SK-N-MC (cell line): ENCODE results near the gene CDH16.

ENCODE experiments used
- EZH2 ChIP-seq: fragments of 200-600 bp; sonication (generic); IDR thresholded peaks from one replicate; pipeline ENCODE4 v1.6.1; 2017; ENCODE audit warnings: antibody characterized with exemption
- FOXP2 ChIP-seq: optimal IDR thresholded peaks from 2 replicates; pipeline ENCODE3; 2011; ENCODE audit warnings: mild to moderate bottlenecking, moderate library complexity; ENCODE audit not compliant: insufficient read depth; ENCODE audit errors: extremely low read length, control extremely low read depth
- POLR2AphosphoS5 ChIP-seq: IDR thresholded peaks from 2 replicates; pipeline ENCODE4 v1.6.1; 2012; ENCODE audit warnings: mild to moderate bottlenecking, low read depth, low read length, borderline replicate concordance

DNA sequence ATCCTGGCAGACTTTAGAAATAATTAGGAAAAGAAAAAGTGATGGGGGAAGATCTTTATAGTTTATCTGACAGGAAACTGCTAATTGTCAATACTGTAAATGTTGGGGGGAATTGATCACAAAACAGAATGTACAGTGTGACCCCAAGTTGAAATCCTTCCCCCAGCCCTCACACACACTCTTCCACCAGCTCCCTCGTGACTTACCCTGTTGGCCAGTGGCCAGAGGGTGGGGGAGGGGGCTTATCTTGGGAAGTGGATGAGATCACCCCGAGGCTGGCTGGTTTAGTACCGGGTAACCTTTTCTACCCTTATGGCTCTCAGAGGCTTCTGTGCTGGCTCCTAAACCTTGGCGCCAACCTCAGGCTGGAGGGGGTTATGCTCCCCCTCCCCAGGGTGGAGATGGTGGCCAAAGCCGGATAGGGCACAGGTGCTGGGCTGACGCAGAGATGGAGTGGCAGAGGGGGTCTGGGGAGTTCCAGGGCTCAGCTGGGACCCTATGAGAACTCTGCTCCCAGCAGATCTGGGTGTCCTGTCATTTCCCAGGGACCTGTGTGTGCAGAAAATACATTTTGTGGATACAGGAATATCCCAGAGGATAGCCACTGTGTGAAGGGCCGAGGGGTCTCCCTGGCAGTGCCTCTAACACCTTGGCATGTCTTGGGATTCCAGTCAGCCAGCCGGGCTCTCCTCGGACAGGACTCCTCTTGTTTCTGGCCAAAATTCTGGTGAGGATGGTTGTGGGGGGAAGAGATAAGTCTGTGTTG is 18.6 kb downstream of the CDH16 start:
- TF ChIP-seq EZH2 (no peak), POLR2AphosphoS5 (no peak), FOXP2 (no peak)
